ENCODE results near the gene KLHDC8B.
"Not testable (repeated sequence)": the region's sequence is repeated elsewhere in the genome, so short reads cannot be mapped to it uniquely, and the experiment has no call there.

Gene KLHDC8B

GRCh38 chr3:49182682-49183081, 11.3 kb downstream of the KLHDC8B start:
- H3K27ac ChIP-seq (ENCODE audit: low read length): no peak overlapping the region
- H3K4me3 ChIP-seq (ENCODE audit: low read length): no peak overlapping the region
- WGBS (ENCODE audit: insufficient coverage, insufficient read length): no CpG with 5 or more reads among the region's 24 CpGs
- no peaks in the 10 kb centered on the region for H3K27me3 ChIP-seq (ENCODE audit: control insufficient read depth, insufficient read depth, low read length)
- DNase-seq (ENCODE audit: low read depth, low spot score): no peak
- H3K36me3 ChIP-seq (ENCODE audit: control insufficient read depth, insufficient read depth, low read length): no peaks in the 10 kb centered on the region
- H3K9me3 ChIP-seq (ENCODE audit: control insufficient read depth, insufficient read depth, low read length): no peaks in the 10 kb centered on the region
- no peaks in the 10 kb centered on the region for H3K4me1 ChIP-seq (ENCODE audit: control insufficient read depth, insufficient read depth, low read length)

DNA sequence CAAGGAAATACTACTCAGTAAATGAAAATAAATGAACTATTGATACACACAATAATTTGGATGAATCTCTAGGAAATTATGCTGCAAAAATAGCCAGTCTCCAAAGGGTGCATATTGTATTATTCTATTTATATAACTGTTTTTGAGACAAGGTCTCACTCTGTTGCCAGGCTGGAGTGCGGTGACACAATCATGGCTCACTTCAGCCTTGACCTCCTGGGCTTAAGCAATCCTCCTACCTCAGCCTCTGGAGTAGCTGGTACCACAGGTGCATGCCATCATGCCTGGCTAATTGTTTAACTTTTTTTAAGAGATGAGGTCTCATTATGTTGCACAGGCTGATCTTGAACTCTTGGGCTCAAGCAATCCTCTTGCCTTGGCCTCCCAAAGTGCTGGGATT, 12.5 kb downstream of the KLHDC8B start:
- no peak overlapping the region for H3K4me3 ChIP-seq (ENCODE audit: low read length)
- no CpG with 5 or more reads among the region's 1 CpG for WGBS (ENCODE audit: insufficient coverage, insufficient read length)
- H3K4me1 ChIP-seq (ENCODE audit: control insufficient read depth, insufficient read depth, low read length): no peaks in the 10 kb centered on the region
- no peaks in the 10 kb centered on the region for H3K27me3 ChIP-seq (ENCODE audit: control insufficient read depth, insufficient read depth, low read length)
- no peak for DNase-seq (ENCODE audit: low read depth, low spot score)
- no peak overlapping the region for H3K27ac ChIP-seq (ENCODE audit: low read length)
- H3K9me3 ChIP-seq (ENCODE audit: control insufficient read depth, insufficient read depth, low read length): no peaks in the 10 kb centered on the region
- H3K36me3 ChIP-seq (ENCODE audit: control insufficient read depth, insufficient read depth, low read length): no peaks in the 10 kb centered on the region

- no peaks in the 10 kb centered on the region for H3K4me1 ChIP-seq (ENCODE audit: control insufficient read depth, insufficient read depth, low read length)
- no peaks in the 10 kb centered on the region for H3K27me3 ChIP-seq (ENCODE audit: control insufficient read depth, insufficient read depth, low read length)
- no peak overlapping the region for H3K4me3 ChIP-seq (ENCODE audit: low read length)
- H3K9me3 ChIP-seq (ENCODE audit: control insufficient read depth, insufficient read depth, low read length): peaks cover 1% of the 10 kb centered on the region; the same call in 1 of the 2 replicates
- no peak for DNase-seq (ENCODE audit: low read depth, low spot score)
- no CpG with 5 or more reads among the region's 1 CpG for WGBS (ENCODE audit: insufficient coverage, insufficient read length)
- no peaks in the 10 kb centered on the region for H3K36me3 ChIP-seq (ENCODE audit: control insufficient read depth, insufficient read depth, low read length)
- H3K27ac ChIP-seq (ENCODE audit: low read length): no peak overlapping the region
Observed at GRCh38 chr3:49191741-49192140, 20.3 kb downstream of the KLHDC8B start.

GRCh38 chr3:49198161-49198560, 26.8 kb downstream of the KLHDC8B start:
- DNase-seq (ENCODE audit: low read depth, low spot score): no peak
- no CpG with 5 or more reads among the region's 3 CpGs for WGBS (ENCODE audit: insufficient coverage, insufficient read length)
- Histone ChIP-seq H3K4me1 (ENCODE audit: control insufficient read depth, insufficient read depth, low read length) (no peaks in the 10 kb centered on the region), H3K4me3 (ENCODE audit: low read length) (no peak overlapping the region), H3K27me3 (ENCODE audit: control insufficient read depth, insufficient read depth, low read length) (no peaks in the 10 kb centered on the region), H3K27ac (ENCODE audit: low read length) (no peak overlapping the region), H3K36me3 (ENCODE audit: control insufficient read depth, insufficient read depth, low read length) (no peaks in the 10 kb centered on the region), H3K9me3 (ENCODE audit: control insufficient read depth, insufficient read depth, low read length) (no peaks in the 10 kb centered on the region)

DNA sequence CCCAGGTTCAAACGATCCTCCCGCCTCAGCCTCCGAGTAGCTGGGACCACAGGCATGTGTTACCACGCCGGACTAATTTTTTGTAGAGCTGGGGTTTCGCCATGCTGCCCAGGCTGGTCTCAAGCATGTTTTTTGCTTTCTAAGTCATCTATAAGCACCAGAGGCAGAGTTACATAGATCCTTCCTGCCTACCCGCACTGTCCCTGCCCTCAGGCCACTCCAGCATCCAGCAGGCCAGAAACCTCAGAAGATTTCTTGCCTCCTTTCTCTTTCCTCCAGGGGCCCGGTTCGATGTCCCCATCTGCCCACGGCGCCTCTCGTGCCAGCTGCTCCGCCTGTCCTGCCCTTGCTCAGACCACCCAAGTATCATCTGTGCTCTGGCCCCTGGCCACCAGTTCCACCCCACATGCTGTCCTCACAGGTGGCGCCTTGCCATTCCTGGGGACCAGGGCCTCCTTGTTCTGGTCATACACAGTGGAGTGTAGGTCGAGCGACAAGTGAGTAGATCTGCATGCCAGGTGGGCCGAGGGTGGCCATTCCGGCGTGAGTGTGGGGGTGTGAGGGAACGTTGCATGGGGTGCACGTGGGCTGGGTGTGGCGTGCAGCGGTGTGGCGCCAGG, 27.3 kb downstream of the KLHDC8B start:
- no peaks in the 10 kb centered on the region for H3K9me3 ChIP-seq (ENCODE audit: control insufficient read depth, insufficient read depth, low read length)
- WGBS (ENCODE audit: insufficient coverage, insufficient read length): no CpG with 5 or more reads among the region's 24 CpGs
- no peak overlapping the region for H3K4me3 ChIP-seq (ENCODE audit: low read length)
- H3K4me1 ChIP-seq (ENCODE audit: control insufficient read depth, insufficient read depth, low read length): no peaks in the 10 kb centered on the region
- no peaks in the 10 kb centered on the region for H3K36me3 ChIP-seq (ENCODE audit: control insufficient read depth, insufficient read depth, low read length)
- no peaks in the 10 kb centered on the region for H3K27me3 ChIP-seq (ENCODE audit: control insufficient read depth, insufficient read depth, low read length)
- no peak for DNase-seq (ENCODE audit: low read depth, low spot score)
- H3K27ac ChIP-seq (ENCODE audit: low read length): no peak overlapping the region

DNA sequence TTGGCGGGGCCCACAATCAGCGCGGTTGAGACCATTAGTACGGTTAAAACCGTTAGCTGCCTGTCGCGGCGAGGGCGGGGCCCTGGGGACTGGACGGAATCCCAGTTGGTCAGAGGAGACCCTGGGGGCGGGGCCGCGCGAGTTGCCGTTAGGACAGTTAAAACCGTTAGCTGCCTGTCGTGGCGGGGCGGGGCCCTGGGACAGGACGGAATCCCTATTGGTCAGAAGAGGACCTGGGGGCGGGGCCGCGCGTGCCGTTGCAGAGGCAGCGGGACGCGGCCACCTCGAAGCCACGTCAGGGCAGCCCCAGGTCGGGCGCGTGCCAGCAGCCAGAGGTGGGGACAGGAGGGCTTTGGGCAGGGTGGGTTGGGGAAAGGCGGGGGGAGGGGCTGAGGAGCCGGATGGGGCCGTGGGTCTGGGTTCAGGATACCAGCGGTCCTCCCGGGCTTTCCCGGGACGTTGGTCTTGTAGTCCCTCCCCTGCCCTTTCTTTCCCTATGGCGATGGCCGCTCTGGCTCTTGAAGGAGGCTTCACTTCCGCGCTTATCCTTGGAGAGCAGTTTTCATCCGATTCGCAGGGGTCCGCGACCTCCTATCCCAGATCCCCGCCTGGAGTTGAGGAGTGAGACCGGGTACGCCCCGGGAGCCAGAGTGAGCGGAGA, 28.0 kb downstream of the KLHDC8B start:
- no CpG with 5 or more reads among the region's 53 CpGs for WGBS (ENCODE audit: insufficient coverage, insufficient read length)
- no peaks in the 10 kb centered on the region for H3K27me3 ChIP-seq (ENCODE audit: control insufficient read depth, insufficient read depth, low read length)
- H3K36me3 ChIP-seq (ENCODE audit: control insufficient read depth, insufficient read depth, low read length): no peaks in the 10 kb centered on the region
- no peaks in the 10 kb centered on the region for H3K9me3 ChIP-seq (ENCODE audit: control insufficient read depth, insufficient read depth, low read length)
- no peak for DNase-seq (ENCODE audit: low read depth, low spot score)
- H3K4me3 ChIP-seq (ENCODE audit: low read length): no peak overlapping the region
- no peak overlapping the region for H3K27ac ChIP-seq (ENCODE audit: low read length)
- H3K4me1 ChIP-seq (ENCODE audit: control insufficient read depth, insufficient read depth, low read length): no peaks in the 10 kb centered on the region

DNA sequence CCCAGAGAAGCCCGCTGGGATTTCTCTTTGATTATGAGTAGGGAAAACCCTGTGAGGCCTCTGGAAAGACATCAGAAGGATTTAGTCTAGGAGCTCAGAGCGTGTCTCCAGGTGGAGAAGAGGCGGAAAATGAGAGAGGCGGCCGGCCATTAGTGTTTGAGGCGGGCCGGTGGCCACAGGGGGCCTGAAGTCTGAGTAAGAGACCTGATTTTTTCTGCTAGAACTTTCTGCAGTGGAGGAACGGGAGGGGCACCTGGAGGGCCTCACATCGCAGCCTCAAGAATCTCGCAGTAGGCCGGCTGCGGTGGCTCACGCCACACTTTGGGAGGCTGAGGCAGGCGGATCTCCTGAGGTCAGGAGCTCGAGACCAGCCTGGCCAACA, 28.5 kb downstream of the KLHDC8B start:
- H3K27ac ChIP-seq (ENCODE audit: low read length): no peak overlapping the region
- no peak for DNase-seq (ENCODE audit: low read depth, low spot score)
- no peaks in the 10 kb centered on the region for H3K36me3 ChIP-seq (ENCODE audit: control insufficient read depth, insufficient read depth, low read length)
- H3K9me3 ChIP-seq (ENCODE audit: control insufficient read depth, insufficient read depth, low read length): no peaks in the 10 kb centered on the region
- no peaks in the 10 kb centered on the region for H3K4me1 ChIP-seq (ENCODE audit: control insufficient read depth, insufficient read depth, low read length)
- no peaks in the 10 kb centered on the region for H3K27me3 ChIP-seq (ENCODE audit: control insufficient read depth, insufficient read depth, low read length)
- WGBS (ENCODE audit: insufficient coverage, insufficient read length): no CpG with 5 or more reads among the region's 15 CpGs
- no peak overlapping the region for H3K4me3 ChIP-seq (ENCODE audit: low read length)

GRCh38 chr3:49213541-49213943, 42.1 kb downstream of the KLHDC8B start:
- WGBS (ENCODE audit: insufficient coverage, insufficient read length): no CpG with 5 or more reads among the region's 15 CpGs
- Histone ChIP-seq H3K4me3 (ENCODE audit: low read length) (no peak overlapping the region), H3K36me3 (ENCODE audit: control insufficient read depth, insufficient read depth, low read length) (no peaks in the 10 kb centered on the region), H3K27me3 (ENCODE audit: control insufficient read depth, insufficient read depth, low read length) (no peaks in the 10 kb centered on the region), H3K27ac (ENCODE audit: low read length) (no peak overlapping the region), H3K9me3 (ENCODE audit: control insufficient read depth, insufficient read depth, low read length) (peaks cover 5% of the 10 kb centered on the region), H3K4me1 (ENCODE audit: control insufficient read depth, insufficient read depth, low read length) (no peaks in the 10 kb centered on the region)
- no peak for DNase-seq (ENCODE audit: low read depth, low spot score)

DNA sequence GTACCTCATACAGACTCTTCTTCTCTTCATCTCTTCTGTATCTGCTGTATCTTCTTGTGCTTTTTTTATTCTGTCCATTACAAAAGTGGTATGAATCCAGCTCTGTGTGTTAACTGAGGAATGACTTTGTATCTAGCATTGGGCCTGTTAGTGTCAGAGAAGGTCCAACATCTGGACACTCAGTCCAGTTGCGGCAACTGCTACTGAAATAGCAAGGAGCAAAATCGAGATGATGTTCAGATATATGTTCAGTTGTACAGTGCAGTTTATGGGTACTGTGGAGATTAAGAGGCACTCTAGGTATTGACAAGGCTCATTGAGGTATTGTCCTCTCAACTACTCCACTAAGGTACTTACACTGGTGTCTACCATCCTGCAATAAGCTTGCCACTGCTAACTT, 42.6 kb downstream of the KLHDC8B start:
- Histone ChIP-seq H3K4me1 (ENCODE audit: control insufficient read depth, insufficient read depth, low read length) (no peaks in the 10 kb centered on the region), H3K9me3 (ENCODE audit: control insufficient read depth, insufficient read depth, low read length) (peaks cover 5% of the 10 kb centered on the region), H3K27ac (ENCODE audit: low read length) (no peak overlapping the region), H3K27me3 (ENCODE audit: control insufficient read depth, insufficient read depth, low read length) (no peaks in the 10 kb centered on the region), H3K36me3 (ENCODE audit: control insufficient read depth, insufficient read depth, low read length) (no peaks in the 10 kb centered on the region), H3K4me3 (ENCODE audit: low read length) (no peak overlapping the region)
- no peak for DNase-seq (ENCODE audit: low read depth, low spot score)
- no CpG with 5 or more reads among the region's 2 CpGs for WGBS (ENCODE audit: insufficient coverage, insufficient read length)

DNA sequence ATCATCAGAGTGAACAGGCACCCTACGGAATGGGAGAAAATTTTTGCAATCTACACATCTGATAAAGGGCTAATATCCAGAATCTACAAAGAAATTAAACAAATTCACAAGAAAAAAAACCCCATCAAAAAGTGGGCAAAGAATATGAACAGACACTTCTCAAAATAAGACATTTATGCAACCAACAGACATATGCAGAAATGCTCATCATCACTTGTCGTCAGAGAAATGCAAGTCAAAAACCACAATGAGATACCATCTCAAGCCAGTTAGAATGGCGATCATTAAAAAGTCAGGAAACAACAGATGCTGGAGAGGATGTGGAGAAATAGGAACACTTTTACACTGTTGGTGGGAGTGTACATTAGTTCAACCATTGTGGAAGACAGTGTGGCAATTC, 45.3 kb downstream of the KLHDC8B start:
- not testable (repeated sequence) for H3K4me1 ChIP-seq (ENCODE audit: control insufficient read depth, insufficient read depth, low read length); H3K36me3 ChIP-seq (ENCODE audit: control insufficient read depth, insufficient read depth, low read length); DNase-seq (ENCODE audit: low read depth, low spot score); H3K27ac ChIP-seq (ENCODE audit: low read length); H3K4me3 ChIP-seq (ENCODE audit: low read length); H3K27me3 ChIP-seq (ENCODE audit: control insufficient read depth, insufficient read depth, low read length); H3K9me3 ChIP-seq (ENCODE audit: control insufficient read depth, insufficient read depth, low read length)
- WGBS (ENCODE audit: insufficient coverage, insufficient read length): no CpG with 5 or more reads among the region's 3 CpGs

DNA sequence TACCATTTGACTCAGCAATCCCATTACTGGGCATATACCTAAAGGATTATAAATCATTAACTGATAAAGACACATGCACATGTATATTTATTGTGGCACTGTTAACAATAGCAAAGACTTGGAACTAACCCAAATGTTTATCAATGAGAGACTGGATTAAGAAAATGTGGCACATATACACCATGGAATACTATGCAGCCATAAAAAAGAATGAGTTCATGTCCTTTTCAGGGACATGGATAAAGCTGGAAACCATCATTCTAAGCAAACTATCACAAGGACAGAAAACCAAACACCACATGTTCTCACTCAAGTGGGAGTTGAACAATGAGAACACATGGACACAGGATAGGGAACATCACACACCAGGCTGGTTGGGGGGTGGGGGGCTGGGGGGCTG, 45.7 kb downstream of the KLHDC8B start:
- not testable (repeated sequence) for DNase-seq (ENCODE audit: low read depth, low spot score); H3K4me1 ChIP-seq (ENCODE audit: control insufficient read depth, insufficient read depth, low read length); H3K27ac ChIP-seq (ENCODE audit: low read length); H3K9me3 ChIP-seq (ENCODE audit: control insufficient read depth, insufficient read depth, low read length); H3K36me3 ChIP-seq (ENCODE audit: control insufficient read depth, insufficient read depth, low read length); H3K4me3 ChIP-seq (ENCODE audit: low read length); H3K27me3 ChIP-seq (ENCODE audit: control insufficient read depth, insufficient read depth, low read length)

Data from iPS DF 6.9 (cell line).